IPS DF 4.7 (cell line): ENCODE measurements around the gene ATP13A4.
"Not testable (repeated sequence)": the region's sequence is repeated elsewhere in the genome, so short reads cannot be mapped to it uniquely, and the experiment has no call there.

Experiments used
- DNase-seq: peaks from one replicate; pipeline ENCODE4 v3.0.0-alpha.2; 2013; ENCODE audit warnings: low spot score; ENCODE audit errors: extremely low read depth

The ATP13A4 gene

GRCh38 chr3:193559100-193559499 is 4.4 kb upstream of the ATP13A4 start:
- no peak for DNase-seq

- DNase-seq = no peak
Measured at GRCh38 chr3:193556841-193557240, 2.1 kb upstream of the ATP13A4 start.

GRCh38 chr3:193553586-193553985 is 1.1 kb downstream of the ATP13A4 start:
- DNase-seq = no peak

- no peak for DNase-seq
Measured at GRCh38 chr3:193552923-193553322, 1.8 kb downstream of the ATP13A4 start.

DNA sequence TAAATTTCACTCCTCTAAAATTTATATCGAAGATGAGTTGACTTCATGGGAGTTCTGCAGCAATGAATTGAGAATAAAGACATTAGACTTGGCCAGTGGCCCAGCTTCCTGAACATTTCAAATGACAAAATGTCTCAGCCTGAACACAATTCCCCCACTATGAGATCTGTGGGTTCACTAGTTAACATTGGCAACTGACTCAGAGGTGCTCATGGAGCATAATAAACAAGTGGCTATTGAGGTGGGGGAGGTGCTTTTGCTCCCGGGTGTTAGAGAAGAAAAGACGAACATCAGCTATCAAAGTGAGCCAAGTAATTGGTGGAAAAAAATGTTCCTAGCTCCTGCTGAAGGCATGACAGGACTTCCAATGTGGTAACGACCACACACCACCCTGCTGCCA is 6.3 kb downstream of the ATP13A4 start:
- no peak for DNase-seq

DNA sequence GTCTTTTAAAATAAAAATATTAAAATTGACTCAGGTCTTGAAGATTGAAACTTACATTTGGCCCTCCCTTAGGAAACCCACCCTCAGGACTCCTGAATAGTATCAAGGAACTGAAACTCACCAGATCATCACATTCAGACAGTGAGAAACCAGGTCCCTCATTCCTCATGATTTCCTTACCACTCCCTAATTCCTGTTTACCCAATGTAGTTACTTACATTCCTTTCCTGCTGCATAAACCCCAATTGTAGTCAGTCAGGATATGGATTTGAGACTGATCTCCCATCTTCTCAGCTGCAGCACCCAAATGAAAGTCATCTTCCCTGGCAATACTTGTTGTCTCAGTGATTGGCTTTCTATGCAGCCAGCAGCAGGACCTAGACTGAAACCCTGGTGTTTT is 8.6 kb downstream of the ATP13A4 start:
- no peak for DNase-seq

GRCh38 chr3:193545304-193545703 is 9.4 kb downstream of the ATP13A4 start:
- DNase-seq = no peak

DNA sequence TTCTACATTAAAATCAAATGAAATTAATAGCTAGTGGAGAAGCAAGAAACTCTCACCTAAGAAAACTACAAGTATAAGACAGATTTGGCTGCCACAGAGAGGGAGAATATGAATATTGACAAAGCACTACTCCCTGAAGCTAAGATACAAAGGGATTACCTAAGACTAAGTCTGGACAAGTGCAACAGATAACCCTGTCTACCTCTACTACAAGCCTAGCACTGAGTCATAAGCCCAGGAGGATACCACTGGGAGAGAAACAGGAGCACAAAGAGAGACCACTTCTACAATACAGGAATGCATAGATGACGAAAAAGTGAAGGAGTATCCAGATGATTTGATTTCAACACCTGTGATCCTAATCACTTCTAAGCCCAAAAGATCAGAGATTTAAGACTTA is 10.4 kb downstream of the ATP13A4 start:
- DNase-seq = no peak

GRCh38 chr3:193530231-193531165 is 24.2 kb downstream of the ATP13A4 start:
- no peak for DNase-seq

DNA sequence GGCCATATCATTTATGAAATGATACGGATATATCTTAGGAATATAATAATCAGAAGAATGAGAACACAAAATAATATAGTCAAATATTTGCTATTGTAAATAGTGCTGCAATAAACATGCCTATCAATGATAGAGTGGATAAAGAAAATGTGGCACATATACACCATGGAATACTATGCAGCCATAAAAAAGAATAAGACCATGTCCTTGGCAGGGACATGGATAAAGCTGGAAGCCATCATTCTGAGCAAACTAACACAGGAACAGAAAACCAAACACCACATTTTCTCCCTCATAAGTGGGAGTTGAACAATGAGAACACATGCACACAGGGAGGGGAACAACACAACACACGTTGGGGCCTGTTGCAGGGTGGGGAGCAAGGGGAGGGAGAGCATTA is 28.6 kb downstream of the ATP13A4 start:
- not testable (repeated sequence) for DNase-seq

DNA sequence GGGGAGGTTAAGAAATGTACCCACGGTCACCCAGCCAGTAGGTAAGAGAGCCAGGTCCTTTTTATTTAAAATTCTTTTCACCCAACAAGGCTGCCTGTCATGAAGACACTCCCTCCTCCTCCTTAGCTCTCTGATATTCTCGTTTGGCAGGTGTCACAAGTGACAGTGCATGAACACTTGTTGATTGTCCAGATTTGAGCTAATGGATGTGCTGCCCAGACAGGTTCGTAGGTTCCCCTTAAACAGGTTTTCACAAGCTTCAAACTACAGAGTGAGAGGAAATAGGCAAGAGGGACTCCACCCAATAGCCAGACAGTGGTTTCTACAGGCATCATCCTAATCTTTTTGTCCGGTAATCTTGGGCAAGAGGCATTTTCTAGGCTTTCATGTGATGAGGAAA is 32.2 kb downstream of the ATP13A4 start:
- DNase-seq = no peak

- no peak for DNase-seq
Measured at GRCh38 chr3:193520738-193521137, 34.0 kb downstream of the ATP13A4 start.

DNA sequence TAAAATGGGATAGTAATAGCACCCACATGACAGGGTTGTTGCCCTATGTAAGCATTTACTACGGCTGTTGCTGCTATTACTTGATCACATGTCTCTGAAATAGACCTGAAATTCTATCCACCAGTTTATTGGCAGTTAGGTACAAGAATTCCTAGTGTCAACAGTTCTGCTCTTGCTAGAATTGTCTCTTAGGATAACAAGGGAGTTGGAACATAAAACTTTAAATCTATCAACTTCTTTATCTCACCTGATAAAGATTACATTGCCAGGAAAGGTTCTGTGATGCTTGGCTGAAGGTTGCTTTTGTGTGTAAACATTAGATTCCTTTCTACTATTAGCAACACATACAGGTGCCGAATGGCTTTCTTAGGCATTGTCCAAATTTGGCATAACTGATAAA is 38.7 kb downstream of the ATP13A4 start:
- no peak for DNase-seq

- DNase-seq = no peak
Measured at GRCh38 chr3:193510154-193510553, 44.5 kb downstream of the ATP13A4 start.

DNA sequence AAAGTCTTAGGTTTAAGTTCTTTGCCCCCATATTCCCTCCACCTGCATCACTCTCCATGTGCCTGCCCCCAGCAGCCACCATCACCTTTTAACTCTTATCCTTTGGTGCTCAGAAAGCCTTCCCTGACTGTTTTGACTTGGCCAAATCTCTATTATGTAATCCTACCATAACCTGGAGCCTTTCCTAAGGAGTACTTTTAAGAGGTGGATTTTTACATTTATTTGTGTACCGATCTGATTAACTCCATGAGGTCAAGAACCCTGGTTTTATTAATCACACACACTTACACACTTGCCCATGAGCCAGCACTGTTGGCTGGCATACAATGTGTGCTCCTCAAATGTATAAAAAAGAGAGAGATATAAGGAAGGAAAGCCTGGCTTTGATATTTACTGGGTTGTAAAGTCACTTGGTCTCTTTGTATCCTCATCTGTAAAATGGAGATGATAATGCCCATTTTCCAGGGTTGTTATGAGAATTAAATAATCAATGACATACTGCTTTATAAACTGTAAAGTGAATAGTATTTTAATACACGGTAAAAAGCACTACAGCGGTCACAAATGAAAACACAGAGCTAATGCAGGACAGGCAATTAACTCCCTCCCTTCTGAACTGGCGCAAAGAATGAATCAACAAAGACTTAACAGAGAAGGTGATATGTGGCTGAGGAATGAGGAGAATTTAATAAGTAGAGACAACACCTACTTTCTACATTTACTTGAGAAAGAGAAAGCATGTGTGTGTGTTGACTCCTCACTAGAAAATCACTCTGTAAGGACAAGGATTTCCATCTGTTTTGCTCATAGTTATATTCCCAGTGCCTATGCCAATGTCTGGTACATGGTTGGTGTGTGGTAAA is 45.4 kb downstream of the ATP13A4 start:
- DNase-seq = no peak

DNA sequence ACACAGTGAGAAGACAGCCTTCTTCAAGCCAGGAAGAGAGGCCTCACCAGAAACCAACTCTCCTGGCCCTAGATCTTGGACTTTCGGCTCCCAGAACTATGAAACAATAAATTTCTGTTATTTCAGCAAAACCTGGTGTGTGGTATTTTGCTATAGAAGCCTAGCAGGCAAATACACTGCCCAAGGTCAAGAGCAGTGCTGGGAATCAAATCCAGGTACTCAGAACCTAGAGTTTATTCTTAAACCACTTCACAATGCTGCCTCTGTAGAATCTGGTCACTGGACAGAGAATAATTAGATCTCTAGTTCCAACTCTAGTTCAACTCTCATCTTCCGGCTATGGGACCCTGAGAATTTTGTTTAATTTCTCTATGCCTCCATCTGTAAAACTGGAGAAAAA is 46.6 kb downstream of the ATP13A4 start:
- DNase-seq = no peak

DNA sequence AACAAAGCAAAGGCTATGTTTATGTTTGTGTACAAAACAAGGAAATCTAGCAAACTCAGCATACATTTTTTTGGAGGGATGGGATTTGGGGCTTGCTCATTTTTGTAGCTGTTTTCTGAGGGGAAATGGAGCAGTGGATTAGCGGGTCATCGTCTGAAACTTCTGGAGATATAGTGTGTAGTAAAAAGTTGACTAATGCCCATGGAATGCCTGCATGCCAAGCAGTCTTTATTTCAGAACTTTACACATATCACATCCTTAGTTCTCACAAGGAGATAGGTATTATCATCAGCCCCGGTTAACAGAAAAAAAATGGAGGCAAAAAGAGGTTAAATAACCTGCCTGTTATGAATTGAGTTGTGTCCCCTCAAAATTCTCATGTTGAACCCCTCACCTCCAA is 47.1 kb downstream of the ATP13A4 start:
- no peak for DNase-seq

DNA sequence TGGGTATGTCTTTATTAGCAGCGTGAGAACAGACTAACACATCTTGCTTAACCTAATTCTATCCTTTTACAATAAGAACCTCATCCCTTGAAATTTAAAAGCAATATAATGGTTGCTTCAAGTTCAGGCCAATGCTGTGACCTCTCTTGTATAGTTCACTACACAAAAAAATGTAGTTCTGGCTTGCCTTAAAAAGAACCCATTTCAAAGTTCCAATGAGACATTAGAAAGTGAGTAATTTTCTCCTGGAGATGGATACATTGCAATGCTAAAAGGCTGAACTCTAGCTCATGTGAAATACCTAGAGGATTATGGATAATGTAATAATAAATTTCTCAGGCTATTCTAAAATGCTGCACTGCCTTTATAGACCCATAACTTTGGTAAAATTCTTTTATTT is 47.8 kb downstream of the ATP13A4 start:
- no peak for DNase-seq

- DNase-seq = no peak
Measured at GRCh38 chr3:193502871-193503270, 51.8 kb downstream of the ATP13A4 start.

- DNase-seq = no peak
Measured at GRCh38 chr3:193499801-193500485, 54.8 kb downstream of the ATP13A4 start.

DNA sequence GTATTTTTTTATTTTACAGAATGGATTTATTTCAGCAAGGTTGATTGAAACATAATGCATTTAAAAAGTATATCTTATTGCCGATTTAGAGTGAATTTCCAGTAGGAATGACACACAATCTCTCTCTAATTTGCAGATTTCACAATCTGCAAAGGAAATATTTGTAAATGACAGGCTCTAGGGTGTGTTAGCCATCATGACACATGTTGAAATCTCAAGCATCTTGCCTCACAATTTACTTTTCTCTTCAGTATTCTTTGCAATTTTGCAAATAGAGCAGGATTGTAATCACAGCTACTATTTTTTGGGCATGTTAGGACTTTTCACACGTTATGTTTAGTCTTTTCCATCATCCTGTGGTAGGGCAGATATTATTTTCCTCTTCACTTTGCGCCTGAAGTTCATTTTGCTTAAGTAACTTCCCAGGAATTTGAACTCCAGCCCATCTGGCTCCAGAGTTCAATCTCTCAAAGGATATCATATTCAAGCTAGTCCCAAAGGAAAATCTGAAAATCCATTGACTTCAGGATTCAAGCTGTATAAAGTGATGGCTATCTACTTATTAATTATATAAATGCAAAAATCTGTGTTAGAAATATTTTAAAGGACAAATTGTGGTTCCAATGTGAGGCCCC is 55.4 kb downstream of the ATP13A4 start:
- DNase-seq = no peak
